IMR-90 (cell line): ENCODE data around the gene GNG12. TPM values are rescaled to one million over a fixed set of nuclear protein-coding genes. Genes with fewer than 3 reads are reported as not detected.

Experiments
- ATAC-seq: fragments of 200-7000 bp; cut with Tn5 transposase; 2 replicates; pipeline ENCODE4 v1.9.1; 2020; ENCODE audit warnings: low read depth, mild to moderate bottlenecking, moderate library complexity
- BruUV-seq: library from RNA; stranded (reverse); fragments of 400-500 nt; replicated peaks from 2 replicates; lab custom pipeline; 2021; lab: Mats Ljungman, UMichigan
- CTCF ChIA-PET: fragments of 300-600 bp; formaldehyde crosslinking; extraction: SDS; loops from one replicate; lab custom pipeline; 2021; ENCODE audit warnings: antibody characterized with exemption; lab: Yijun Ruan, JAX
- POLR2A ChIA-PET: fragments of 300-600 bp; sonication (Branson Sonifier 250); formaldehyde crosslinking; loops from one replicate; lab custom pipeline; 2022; ENCODE audit warnings: antibody characterized with exemption; ENCODE audit not compliant: unreplicated experiment; lab: Charles Lee
- DNase-seq: peaks from one replicate; pipeline ENCODE4 v3.0.0; 2013
- H2AFZ ChIP-seq: replicated peaks from 2 replicates; pipeline ENCODE3; 2013; ENCODE audit warnings: low read length, mild to moderate bottlenecking; ENCODE audit not compliant: poor library complexity
- H2AK5ac ChIP-seq: 2 replicates; pipeline ENCODE4 v1.6.1; 2013; ENCODE audit warnings: low read depth, low read length, inconsistent platforms
- H2AK9ac ChIP-seq: replicated peaks from 2 replicates; pipeline ENCODE3; 2013; ENCODE audit warnings: mild to moderate bottlenecking, low read depth, low read length, moderate library complexity; ENCODE audit not compliant: poor library complexity
- H2BK120ac ChIP-seq: 2 replicates; pipeline ENCODE4 v1.6.1; 2013; ENCODE audit warnings: low read depth, low read length, inconsistent platforms
- H2BK15ac ChIP-seq: 3 replicates; pipeline ENCODE4 v1.6.1; 2013; ENCODE audit warnings: low read depth, low read length, inconsistent platforms
- H2BK20ac ChIP-seq: 2 replicates; pipeline ENCODE4 v1.6.1; 2013; ENCODE audit warnings: low read depth, mild to moderate bottlenecking, inconsistent platforms, low read length, moderate library complexity
- H2BK5ac ChIP-seq: 2 replicates; pipeline ENCODE4 v1.6.1; 2013; ENCODE audit warnings: mild to moderate bottlenecking, low read depth, low read length, inconsistent platforms; ENCODE audit not compliant: poor library complexity, severe bottlenecking
- H3K14ac ChIP-seq: replicated peaks from 2 replicates; pipeline ENCODE4 v1.6.1; 2013; ENCODE audit warnings: low read depth, low read length, inconsistent platforms
- H3K18ac ChIP-seq: 2 replicates; pipeline ENCODE4 v1.6.1; 2013; ENCODE audit warnings: low read depth, low read length, control low read depth
- H3K23ac ChIP-seq: 2 replicates; pipeline ENCODE4 v1.6.1; 2013; ENCODE audit warnings: low read depth, low read length, inconsistent platforms
- H3K27ac ChIP-seq: 2 replicates; pipeline ENCODE4 v1.5.1; 2013; ENCODE audit warnings: mild to moderate bottlenecking, control low read depth, low read length; ENCODE audit not compliant: insufficient read depth
- H3K27me3 ChIP-seq: 2 replicates; pipeline ENCODE4 v1.6.1; 2013; ENCODE audit warnings: low read length; ENCODE audit not compliant: control insufficient read depth, insufficient read depth
- H3K36me3 ChIP-seq: 2 replicates; pipeline ENCODE4 v1.6.1; 2013; ENCODE audit warnings: low read length, mixed read lengths; ENCODE audit not compliant: control insufficient read depth, insufficient read depth
- H3K4ac ChIP-seq: 2 replicates; pipeline ENCODE4 v1.6.1; 2013; ENCODE audit warnings: low read depth, low read length, inconsistent platforms
- H3K4me1 ChIP-seq: 2 replicates; pipeline ENCODE4 v1.6.1; 2013; ENCODE audit warnings: low read length, mixed read lengths; ENCODE audit not compliant: control insufficient read depth, insufficient read depth
- H3K4me2 ChIP-seq: 2 replicates; pipeline ENCODE4 v1.6.1; 2013; ENCODE audit warnings: low read depth, mild to moderate bottlenecking, control low read depth, low read length, moderate library complexity
- H3K4me3 ChIP-seq: 2 replicates; pipeline ENCODE4 v1.5.1; 2013; ENCODE audit warnings: low read depth, mild to moderate bottlenecking, control low read depth, low read length, moderate library complexity; ENCODE audit not compliant: insufficient read depth
- H3K56ac ChIP-seq: 2 replicates; pipeline ENCODE4 v1.6.1; 2013; ENCODE audit warnings: low read length, inconsistent platforms; ENCODE audit not compliant: insufficient read depth; ENCODE audit errors: extremely low read depth
- H3K79me1 ChIP-seq, 2 experiments: 2 replicates each; pipeline ENCODE4 v1.6.1; 2013; ENCODE audit warnings: low read length in 2 of 2, inconsistent platforms in 1 of 2, low read depth in 1 of 2
- H3K9ac ChIP-seq: 2 replicates; pipeline ENCODE4 v1.6.1; 2013; ENCODE audit warnings: low read depth, low read length, control low read depth
- H3K9me1 ChIP-seq: 2 replicates; pipeline ENCODE4 v1.6.1; 2013; ENCODE audit warnings: low read length, inconsistent platforms; ENCODE audit not compliant: insufficient read depth
- H3K9me3 ChIP-seq: 2 replicates; pipeline ENCODE4 v1.6.1; 2013; ENCODE audit warnings: low read length; ENCODE audit not compliant: control insufficient read depth, insufficient read depth
- H4K20me1 ChIP-seq: 2 replicates; pipeline ENCODE4 v1.6.1; 2013; ENCODE audit warnings: low read length, inconsistent platforms; ENCODE audit not compliant: insufficient read depth
- H4K5ac ChIP-seq: 2 replicates; pipeline ENCODE4 v1.6.1; 2013; ENCODE audit warnings: mild to moderate bottlenecking, low read depth, low read length, control low read depth
- H4K8ac ChIP-seq, 2 experiments: 2 replicates each; pipeline ENCODE4 v1.6.1; 2013; ENCODE audit warnings: low read depth in 2 of 2, low read length in 2 of 2, control low read depth in 1 of 2, inconsistent platforms in 1 of 2
- H4K91ac ChIP-seq: 2 replicates; pipeline ENCODE4 v1.6.1; 2013; ENCODE audit warnings: low read depth, low read length, inconsistent platforms; ENCODE audit not compliant: insufficient read depth
- CEBPB ChIP-seq: IDR thresholded peaks from 2 replicates; pipeline ENCODE4 v1.6.1; 2012; ENCODE audit warnings: low read depth, low read length, improper control_type of control experiment
- CHD1 ChIP-seq: IDR thresholded peaks from 2 replicates; pipeline ENCODE4 v1.6.1; 2012; ENCODE audit warnings: low read depth, low read length, improper control_type of control experiment
- CTCF ChIP-seq: conservative IDR thresholded peaks from 2 replicates; pipeline ENCODE4 v1.5.1; 2012; ENCODE audit warnings: mild to moderate bottlenecking, low read depth, low read length, improper control_type of control experiment
- MAFK ChIP-seq: IDR thresholded peaks from 2 replicates; pipeline ENCODE4 v1.6.1; 2012; ENCODE audit warnings: low read depth, low read length, improper control_type of control experiment
- MAZ ChIP-seq: IDR thresholded peaks from 2 replicates; pipeline ENCODE4 v1.6.1; 2012; ENCODE audit warnings: low read depth, mild to moderate bottlenecking, low read length, improper control_type of control experiment, moderate library complexity, borderline replicate concordance
- MXI1 ChIP-seq: IDR thresholded peaks from 2 replicates; pipeline ENCODE4 v1.6.1; 2012; ENCODE audit warnings: low read depth, mild to moderate bottlenecking, low read length, moderate library complexity, borderline replicate concordance
- NFE2L2 ChIP-seq: fragments of 150-350 bp; IDR thresholded peaks from 2 replicates; pipeline ENCODE4 v1.6.1; 2016; ENCODE audit warnings: low read depth, mild to moderate bottlenecking, low read length
- dilution Hi-C: fragments of 300-500 bp; cut with HindIII; formaldehyde crosslinking; loops from one replicate; pipeline ENCODE4 v1.14.3; 2018; ENCODE audit warnings: low sequenced_read_pairs; ENCODE audit not compliant: unreplicated experiment
- in situ Hi-C: fragments of 300-500 bp; cut with MboI; formaldehyde crosslinking; loops from 3 replicates; pipeline ENCODE4 v1.14.3; 2019; ENCODE audit warnings: low sequenced_read_pairs, inconsistent platforms, mixed read lengths
- intact Hi-C: fragments of 100-400 bp; cut with micrococcal nuclease; formaldehyde crosslinking; loops from 2 replicates; pipeline ENCODE4 v1.10.0; 2022
- polyA plus RNA-seq, 3 experiments: library from polyadenylated mRNA; depleted of rRNA; stranded (reverse); fragments of >200 nt; gene quantifications; 2 replicates each; pipeline ENCODE4 v1.2.3, GENCODE V29; 2012; ENCODE audit warnings: low replicate concordance in 1 of 3
- total RNA-seq: library from RNA; depleted of rRNA; stranded (reverse); fragments of >200 nt; gene quantifications from 2 replicates; pipeline ENCODE4 v1.2.3, GENCODE V29; 2012

The GNG12 gene
- total and polyA plus RNA-seq, 2 of the 4 experiments (the other 2 are of a cell fraction): 92.3 to 132 TPM

GRCh38 chr1:67759692-67760029 is 73.6 kb downstream of the GNG12 start:
- H4K20me1 ChIP-seq: peaks cover 19% of the 10 kb centered on the region; the same call in 1 of the 2 replicates
- H2BK20ac ChIP-seq: peak overlapping the region; percentile 47; the same call in 1 of the 2 replicates
- H3K27ac ChIP-seq: peak overlapping the region; percentile 28
- no peak overlapping the region for H3K56ac ChIP-seq
- H3K36me3 ChIP-seq: peaks cover 5% of the 10 kb centered on the region; the same call in 1 of the 2 replicates
- H2AFZ ChIP-seq: no peak overlapping the region
- peak overlapping the region; percentile 74 for H3K23ac ChIP-seq
- H3K9me3 ChIP-seq: no peaks in the 10 kb centered on the region
- peak overlapping the region; percentile 11; the same call in 1 of the 2 replicates for H3K18ac ChIP-seq
- in situ Hi-C loops (loop anchor here (5.0 to 25.0 kb wide), 3 partner anchors 67 to 347 kb away; no protein-coding TSS in a partner anchor), dilution Hi-C loops (no loop called here), intact Hi-C loops (loop anchor here (1.0 to 10.0 kb wide), 4 partner anchors 71 to 585 kb away; no protein-coding TSS in a partner anchor)
- H2BK5ac ChIP-seq: peak overlapping the region; percentile 57
- TF ChIP-seq CTCF: no peak
- TF ChIP-seq MAZ: no peak
- peak; percentile 1; the same call in 1 of the 2 replicates for TF ChIP-seq CEBPB
- TF ChIP-seq MXI1: no peak
- no peak for TF ChIP-seq NFE2L2
- no peak for TF ChIP-seq CHD1
- TF ChIP-seq MAFK: peak; percentile 29; the same call in 1 of the 2 replicates
- H4K5ac ChIP-seq: no peak overlapping the region
- POLR2A ChIA-PET: interaction anchor here (0.6 kb wide), 2 partner anchors 154 to 234 kb away, joined by 3 to 22 read pairs; no protein-coding TSS in a partner anchor
- H3K9ac ChIP-seq: 0 out of 2 replicates have a peak overlapping the region, but pooled peaks have one; percentile 15
- H3K9me1 ChIP-seq: peaks cover 27% of the 10 kb centered on the region
- H4K91ac ChIP-seq: peak overlapping the region; percentile 14
- BruUV-seq: no TSS peak
- H4K8ac ChIP-seq: peak overlapping the region in 1 of 2 experiments; percentile 50; a peak in 1 of 4 replicates
- H3K4me1 ChIP-seq: peaks cover 19% of the 10 kb centered on the region
- H2BK120ac ChIP-seq: peak overlapping the region; percentile 15; the same call in 1 of the 2 replicates
- peak overlapping the region; percentile 50 for H3K4me2 ChIP-seq
- H3K4me3 ChIP-seq: no peak overlapping the region
- CTCF ChIA-PET: interaction anchor here (0.6 to 4.7 kb wide), 21 partner anchors 9 to 231 kb away, joined by 3 to 46 read pairs (median 4); partner anchors contain the start of gene GADD45A
- DNase-seq (peak; percentile 42), ATAC-seq (peak; percentile 55)
- no peaks in the 10 kb centered on the region for H3K27me3 ChIP-seq
- peak overlapping the region; percentile 25 for H3K14ac ChIP-seq
- peak overlapping the region; percentile 80; the same call in 1 of the 3 replicates for H2BK15ac ChIP-seq
- H2AK9ac ChIP-seq: no peak overlapping the region
- peak overlapping the region; percentile 68; the same call in 1 of the 2 replicates for H2AK5ac ChIP-seq
- peak overlapping the region; percentile 47 for H3K4ac ChIP-seq
- H3K79me1 ChIP-seq: peaks cover 55 to 86% of the 10 kb centered on the region in 2 experiments
